Measurements from ENCODE around the gene ANO10.

GRCh38 chr3:43334976-43335375, 286.8 kb downstream of the ANO10 start:
- TF ChIP-seq CTCF (IDR thresholded peaks at IDR 0.05) (no peak), POLR2A (IDR thresholded peaks at IDR 0.05) (no peak)

All from uterus (tissue), 2 donors.